ENCODE results near the gene TULP4. TPM values are rescaled to one million over a fixed set of nuclear protein-coding genes. Genes with fewer than 3 reads are reported as not detected.

The TULP4 gene
- total and polyA plus RNA-seq, 2 experiments from 2014 or later: 20.0 to 118 TPM

- no peak for TF ChIP-seq CTCF (IDR thresholded peaks at IDR 0.05; ENCODE audit: low read depth, low read length)
- H3K27me3 ChIP-seq: no peaks in the 10 kb centered on the region
- H3K36me3 ChIP-seq: no peaks in the 10 kb centered on the region
- H3K4me1 ChIP-seq (ENCODE audit: low read depth): no peaks in the 10 kb centered on the region
- H3K27ac ChIP-seq: no peak overlapping the region
- DNase-seq (ENCODE audit: low read depth in 1 of 2, low spot score in 1 of 2): no peak
- H3K4me3 ChIP-seq: no peak overlapping the region
- H3K9me3 ChIP-seq (ENCODE audit: low read depth): no peaks in the 10 kb centered on the region
These were observed 14.9 kb downstream of the TULP4 start for GRCh38 chr6:158327211-158327610.

- Histone ChIP-seq H3K27me3 (no peaks in the 10 kb centered on the region), H3K4me1 (ENCODE audit: low read depth) (no peaks in the 10 kb centered on the region), H3K9me3 (ENCODE audit: low read depth) (no peaks in the 10 kb centered on the region), H3K36me3 (no peaks in the 10 kb centered on the region), H3K27ac (no peak overlapping the region), H3K4me3 (no peak overlapping the region)
- no peak for DNase-seq (ENCODE audit: low read depth in 1 of 2, low spot score in 1 of 2)
- no peak for TF ChIP-seq CTCF (IDR thresholded peaks at IDR 0.05; ENCODE audit: low read depth, low read length)
These were observed 16.7 kb downstream of the TULP4 start for GRCh38 chr6:158328952-158329351.

- H3K4me3 ChIP-seq: no peak overlapping the region
- H3K27me3 ChIP-seq: no peaks in the 10 kb centered on the region
- H3K36me3 ChIP-seq: no peaks in the 10 kb centered on the region
- no peaks in the 10 kb centered on the region for H3K9me3 ChIP-seq (ENCODE audit: low read depth)
- no peaks in the 10 kb centered on the region for H3K4me1 ChIP-seq (ENCODE audit: low read depth)
- no peak for DNase-seq (ENCODE audit: low read depth in 1 of 2, low spot score in 1 of 2)
- TF ChIP-seq CTCF (IDR thresholded peaks at IDR 0.05; ENCODE audit: low read depth, low read length): no peak
- no peak overlapping the region for H3K27ac ChIP-seq
These were observed 17.3 kb downstream of the TULP4 start for GRCh38 chr6:158329531-158329930.

GRCh38 chr6:158330016-158330415, 17.8 kb downstream of the TULP4 start:
- no peak for TF ChIP-seq CTCF (IDR thresholded peaks at IDR 0.05; ENCODE audit: low read depth, low read length)
- Histone ChIP-seq H3K4me1 (ENCODE audit: low read depth) (no peaks in the 10 kb centered on the region), H3K27me3 (no peaks in the 10 kb centered on the region), H3K4me3 (no peak overlapping the region), H3K36me3 (no peaks in the 10 kb centered on the region), H3K27ac (no peak overlapping the region), H3K9me3 (ENCODE audit: low read depth) (no peaks in the 10 kb centered on the region)
- DNase-seq (ENCODE audit: low read depth in 1 of 2, low spot score in 1 of 2): no peak

- no peak for DNase-seq (ENCODE audit: low read depth in 1 of 2, low spot score in 1 of 2)
- Histone ChIP-seq H3K36me3 (no peaks in the 10 kb centered on the region), H3K27me3 (no peaks in the 10 kb centered on the region), H3K9me3 (ENCODE audit: low read depth) (no peaks in the 10 kb centered on the region), H3K27ac (no peak overlapping the region), H3K4me3 (no peak overlapping the region), H3K4me1 (ENCODE audit: low read depth) (peaks cover 4% of the 10 kb centered on the region)
- TF ChIP-seq CTCF (IDR thresholded peaks at IDR 0.05; ENCODE audit: low read depth, low read length): no peak
These were observed 20.0 kb downstream of the TULP4 start for GRCh38 chr6:158332237-158332636.

- H3K27ac ChIP-seq: no peak overlapping the region
- no peak overlapping the region for H3K4me3 ChIP-seq
- TF ChIP-seq CTCF (IDR thresholded peaks at IDR 0.05; ENCODE audit: low read depth, low read length): no peak
- peaks cover 4% of the 10 kb centered on the region for H3K4me1 ChIP-seq (ENCODE audit: low read depth)
- no peaks in the 10 kb centered on the region for H3K9me3 ChIP-seq (ENCODE audit: low read depth)
- no peaks in the 10 kb centered on the region for H3K27me3 ChIP-seq
- no peaks in the 10 kb centered on the region for H3K36me3 ChIP-seq
- DNase-seq (ENCODE audit: low read depth in 1 of 2, low spot score in 1 of 2): no peak
These were observed 20.8 kb downstream of the TULP4 start for GRCh38 chr6:158333094-158333493.

All from cardiac muscle cell (in vitro differentiated cells and primary cell).